K562 (cell line): ENCODE results near the gene CMPK1. TPM values are rescaled to one million over a fixed set of nuclear protein-coding genes. Genes with fewer than 3 reads are reported as not detected.

Experiments
- ARID3B ChIP-seq: fragments of 250-450 bp; sonication (Bioruptor Pico); IDR thresholded peaks from 2 replicates; pipeline ENCODE4 v1.4.0; 2020; ENCODE audit warnings: borderline replicate concordance
- ATF2 ChIP-seq: sonication (generic); formaldehyde crosslinking; IDR thresholded peaks from 2 replicates; pipeline ENCODE4 v1.8.1; 2022; ENCODE audit warnings: missing genetic modification reagents
- EP300 ChIP-seq: IDR thresholded peaks from 2 replicates; pipeline ENCODE4 v1.6.1; 2012; ENCODE audit warnings: low read length, improper control_type of control experiment
- GATAD2B ChIP-seq: fragments of 450-650 bp; IDR thresholded peaks from 2 replicates; pipeline ENCODE4 v1.6.1; 2017; ENCODE audit warnings: mild to moderate bottlenecking, borderline replicate concordance
- HEY1 ChIP-seq: fragments of 250-450 bp; sonication (Bioruptor Pico); IDR thresholded peaks from 2 replicates; pipeline ENCODE4 v1.5.0; 2020; ENCODE audit warnings: mild to moderate bottlenecking, moderate library complexity, borderline replicate concordance
- MYNN ChIP-seq, 2 experiments: sonication (generic); formaldehyde crosslinking in 1 of 2; IDR thresholded peaks; 2 replicates each; pipeline versions ENCODE4 v1.5.0 to v1.6.1; 2016 to 2020; ENCODE audit warnings: antibody characterized with exemption in 1 of 2, missing genetic modification reagents in 1 of 2
- NFE2L1 ChIP-seq: fragments of 450-650 bp; IDR thresholded peaks from 2 replicates; pipeline ENCODE4 v1.6.1; 2016; ENCODE audit warnings: missing genetic modification characterization, low read depth, mild to moderate bottlenecking, missing compliant biosample characterization, moderate library complexity, borderline replicate concordance
- RBM15 ChIP-seq: fragments of 200-400 bp; formaldehyde crosslinking; IDR thresholded peaks from 2 replicates; pipeline ENCODE4 v1.6.1; 2018; ENCODE audit warnings: mild to moderate bottlenecking, low read length, moderate library complexity; ENCODE audit not compliant: insufficient read depth
- RBM39 ChIP-seq: fragments of 200-400 bp; formaldehyde crosslinking; optimal IDR thresholded peaks from 2 replicates; pipeline ENCODE3; 2018; ENCODE audit warnings: low read depth, low read length
- SIN3A ChIP-seq, 2 experiments: fragments of 150-350 bp in 1 of 2; IDR thresholded peaks; 2 replicates each; pipeline ENCODE4 v1.6.1; 2011 to 2016; ENCODE audit warnings: borderline replicate concordance in 2 of 2, low read depth in 2 of 2, low read length in 2 of 2, mild to moderate bottlenecking in 2 of 2, moderate library complexity in 2 of 2; ENCODE audit not compliant: control insufficient read depth in 1 of 2
- SIRT6 ChIP-seq: IDR thresholded peaks from one replicate; pipeline ENCODE4 v1.6.1; 2012; ENCODE audit warnings: low read depth, mild to moderate bottlenecking, control low read depth, inconsistent platforms, low read length, moderate library complexity
- SIX5 ChIP-seq, 2 experiments: IDR thresholded peaks; 2 replicates each; pipeline ENCODE4 v1.6.1; 2011; ENCODE audit warnings: low read length in 2 of 2, borderline replicate concordance in 1 of 2, low read depth in 1 of 2, mild to moderate bottlenecking in 1 of 2, moderate library complexity in 1 of 2; ENCODE audit not compliant: insufficient read depth in 1 of 2
- SMARCB1 ChIP-seq: IDR thresholded peaks from 2 replicates; pipeline ENCODE4 v1.6.1; 2011; ENCODE audit warnings: improper control_type of control experiment, low read depth; ENCODE audit not compliant: insufficient read length
- SMARCC2 ChIP-seq: fragments of 450-650 bp; IDR thresholded peaks from 2 replicates; pipeline ENCODE4 v1.6.1; 2017; ENCODE audit warnings: antibody characterized with exemption, moderate library complexity, mild to moderate bottlenecking, low read depth
- STAT6 ChIP-seq: sonication (generic); formaldehyde crosslinking; IDR thresholded peaks from 2 replicates; pipeline ENCODE4 v1.8.1; 2023; ENCODE audit warnings: mild to moderate bottlenecking, missing genetic modification reagents
- TCF3 ChIP-seq: sonication (generic); formaldehyde crosslinking; IDR thresholded peaks from 2 replicates; pipeline ENCODE4 v1.4.0; 2020; ENCODE audit warnings: mild to moderate bottlenecking, missing genetic modification reagents
- TFE3 ChIP-seq: fragments of 450-650 bp; formaldehyde crosslinking; IDR thresholded peaks from 2 replicates; pipeline ENCODE4 v1.4.0; 2020; ENCODE audit warnings: mild to moderate bottlenecking, mixed read lengths
- ZNF175 ChIP-seq: fragments of 200-800 bp; sonication (Bioruptor generic); IDR thresholded peaks from 2 replicates; pipeline ENCODE4 v1.6.1; 2016; ENCODE audit warnings: low read depth, mild to moderate bottlenecking, missing genetic modification characterization, missing compliant biosample characterization
- polyA plus RNA-seq, 8 experiments: library from polyadenylated mRNA; depleted of rRNA in 4 of 8; stranded (reverse) in 5 of 8; unstranded in 3 of 8; fragments of >200 nt; fragmentation: Nextera tagmentation in 2 of 8; fragmentation: Illumina TruSeq in 1 of 8; extraction: Ambion mirVana in 2 of 8; extraction: Trizol in 1 of 8; gene quantifications; 2 replicates each; pipeline versions ENCODE4 v1.2.1 to v1.2.3, GENCODE V29; 2011 to 2014; ENCODE audit warnings: inconsistent platforms in 1 of 8, missing spikeins in 1 of 8
- total RNA-seq, 7 experiments: library from RNA; depleted of rRNA in 6 of 7; stranded (reverse); fragments of >200 nt in 6 of 7; fragmentation: Illumina TruSeq in 2 of 7; extraction: Trizol in 2 of 7; gene quantifications; 2 replicates each; pipeline versions ENCODE4 v1.2.1 to v1.2.3, GENCODE V29; 2011 to 2021; ENCODE audit warnings: low replicate concordance in 1 of 7

CMPK1 gene
- total and polyA plus RNA-seq, 9 of the 15 experiments (the other 6 are each of a cell fraction or from before 2014, with no cell fraction given): 54.5 to 197 (median 116) TPM

- no peak for TF ChIP-seq ATF2 (CRISPR knock-in tag)
- TF ChIP-seq RBM39: no peak
- TF ChIP-seq STAT6 (CRISPR knock-in tag): no peak
- TF ChIP-seq SMARCC2: 0 out of 2 replicates have a peak, but pooled peaks have one; percentile 46
- TF ChIP-seq EP300: no peak
- TF ChIP-seq SIN3A (IDR thresholded peaks at IDR 0.05; ENCODE audit: borderline replicate concordance in 2 of 2, control insufficient read depth in 1 of 2, low read depth in 2 of 2, low read length in 2 of 2): no peak
- TF ChIP-seq SIX5 (IDR thresholded peaks at IDR 0.05; ENCODE audit: borderline replicate concordance in 1 of 2, insufficient read depth in 1 of 2, low read depth in 1 of 2, low read length in 2 of 2): no peak
- no peak for TF ChIP-seq SIRT6
- TF ChIP-seq TFE3 (CRISPR knock-in tag): no peak
- TF ChIP-seq GATAD2B: no peak
- TF ChIP-seq TCF3 (CRISPR knock-in tag): no peak
- no peak for TF ChIP-seq HEY1 (CRISPR knock-in tag)
- no peak for TF ChIP-seq SMARCB1
- no peak for TF ChIP-seq ARID3B (CRISPR knock-in tag)
- no peak for TF ChIP-seq MYNN (IDR thresholded peaks at IDR 0.05)
- no peak for TF ChIP-seq MYNN (CRISPR knock-in tag; IDR thresholded peaks at IDR 0.05)
- TF ChIP-seq NFE2L1 (tag): no peak
- no peak for TF ChIP-seq ZNF175
- TF ChIP-seq RBM15: no peak
Measured at GRCh38 chr1:47332779-47333577, 612 bp upstream of the CMPK1 start (continued).
